Memory B cell (primary cell): ENCODE measurements around the gene MTURN.

ENCODE experiments used
- ATAC-seq: fragments of 150-1000 bp; cut with Tn5 transposase; 2 replicates; pipeline ENCODE4 v1.10.0; 2021; ENCODE audit warnings: low read depth, mild to moderate bottlenecking, moderate library complexity
- DNase-seq, 2 donors: peaks; one replicate each; pipeline ENCODE4 v3.0.0; 2022; ENCODE audit warnings: low spot score in 2 of 2
- H3K27ac Mint-ChIP-seq: one replicate; pipeline ENCODE4 v1.8.0; 2022; ENCODE audit warnings: mild to moderate bottlenecking, moderate library complexity, mixed read lengths
- H3K27me3 Mint-ChIP-seq: one replicate; pipeline ENCODE4 v1.8.0; 2022; ENCODE audit warnings: mixed read lengths
- H3K36me3 Mint-ChIP-seq: one replicate; pipeline ENCODE4 v1.8.0; 2022; ENCODE audit warnings: mild to moderate bottlenecking, mixed read lengths
- H3K4me1 Mint-ChIP-seq: one replicate; pipeline ENCODE4 v1.8.0; 2022; ENCODE audit warnings: mixed read lengths
- H3K4me3 Mint-ChIP-seq: one replicate; pipeline ENCODE4 v1.8.0; 2022; ENCODE audit warnings: mild to moderate bottlenecking, moderate library complexity, mixed read lengths
- H3K9me3 Mint-ChIP-seq: one replicate; pipeline ENCODE4 v1.8.0; 2022; ENCODE audit warnings: mixed read lengths

MTURN gene

DNA sequence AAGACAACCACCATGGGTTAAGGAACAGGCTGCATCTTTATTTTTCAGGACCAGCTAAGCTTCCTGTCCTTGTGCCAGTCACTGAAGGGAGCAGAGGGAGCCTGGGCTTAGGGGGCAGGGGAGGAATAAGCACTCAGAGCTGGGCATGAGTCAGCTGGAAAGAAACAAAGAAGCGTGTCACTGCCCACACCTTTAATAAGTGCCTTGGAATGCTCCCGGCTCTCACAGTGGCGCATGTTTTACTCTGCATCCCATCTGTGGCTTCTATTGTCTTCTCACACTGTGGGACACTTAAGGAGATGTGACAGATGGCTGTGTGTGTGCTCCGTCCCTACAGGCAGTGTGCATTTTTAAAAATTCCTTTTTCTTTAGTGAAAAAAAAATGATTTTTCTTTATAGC, 71.7 kb downstream of the MTURN start:
- H3K36me3 Mint-ChIP-seq: peaks cover 2% of the 10 kb centered on the region

DNA sequence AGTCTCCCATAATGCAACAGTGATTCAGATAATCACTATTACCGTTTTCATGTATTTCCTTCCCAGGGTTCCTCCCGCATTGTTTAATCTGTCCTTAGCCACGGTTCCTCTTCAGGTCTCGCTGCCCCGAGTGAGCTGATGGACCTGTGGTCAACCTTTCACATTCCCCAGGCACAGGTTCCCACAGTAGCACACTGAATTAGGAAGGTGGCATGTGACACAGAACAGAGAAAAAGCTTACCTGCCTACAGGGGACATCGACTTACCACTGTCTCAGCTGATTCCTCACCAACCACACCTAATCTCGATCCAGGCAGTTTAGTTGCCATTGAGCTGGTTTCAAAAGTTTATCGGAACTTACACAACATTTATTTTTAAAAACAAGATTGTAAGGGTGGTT, 72.2 kb downstream of the MTURN start:
- Mint-ChIP-seq H3K27ac (no peak overlapping the region), H3K27me3 (no peaks in the 10 kb centered on the region), H3K9me3 (no peaks in the 10 kb centered on the region), H3K4me3 (no peak overlapping the region), H3K4me1 (peaks cover 8% of the 10 kb centered on the region), H3K36me3 (peaks cover 2% of the 10 kb centered on the region)
- no peak for ATAC-seq
- DNase-seq: no peak

More for the DNA sequence above, 71.7 kb downstream of the MTURN start:
- H3K27ac Mint-ChIP-seq: no peak overlapping the region
- H3K9me3 Mint-ChIP-seq: no peaks in the 10 kb centered on the region
- ATAC-seq: no peak
- H3K4me3 Mint-ChIP-seq: no peak overlapping the region
- no peaks in the 10 kb centered on the region for H3K27me3 Mint-ChIP-seq
- peaks cover 13% of the 10 kb centered on the region for H3K4me1 Mint-ChIP-seq
- DNase-seq: no peak

DNA sequence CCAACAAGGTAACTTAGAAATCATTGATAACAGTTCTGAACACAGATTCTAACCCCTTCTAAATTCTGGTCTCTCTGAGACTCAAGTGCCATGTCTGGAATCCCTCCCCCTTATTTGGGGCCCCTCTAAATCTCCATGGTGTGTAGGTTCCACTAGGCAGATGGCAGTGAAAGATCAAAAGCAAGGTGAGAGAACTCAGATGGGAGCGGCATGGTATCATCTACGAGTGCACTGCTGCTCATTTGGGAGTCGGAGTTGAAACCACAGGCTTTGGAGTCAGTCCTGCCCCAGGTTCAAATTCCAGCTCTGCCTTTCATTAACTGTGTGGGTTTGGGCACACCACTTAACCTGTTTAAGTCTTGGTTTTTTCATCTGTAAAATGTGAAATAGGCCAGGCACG, 72.6 kb downstream of the MTURN start:
- Mint-ChIP-seq H3K27me3 (no peaks in the 10 kb centered on the region), H3K9me3 (no peaks in the 10 kb centered on the region), H3K27ac (no peak overlapping the region), H3K36me3 (peaks cover 2% of the 10 kb centered on the region), H3K4me3 (no peak overlapping the region), H3K4me1 (peaks cover 6% of the 10 kb centered on the region)
- ATAC-seq (no peak), DNase-seq (no peak)

DNA sequence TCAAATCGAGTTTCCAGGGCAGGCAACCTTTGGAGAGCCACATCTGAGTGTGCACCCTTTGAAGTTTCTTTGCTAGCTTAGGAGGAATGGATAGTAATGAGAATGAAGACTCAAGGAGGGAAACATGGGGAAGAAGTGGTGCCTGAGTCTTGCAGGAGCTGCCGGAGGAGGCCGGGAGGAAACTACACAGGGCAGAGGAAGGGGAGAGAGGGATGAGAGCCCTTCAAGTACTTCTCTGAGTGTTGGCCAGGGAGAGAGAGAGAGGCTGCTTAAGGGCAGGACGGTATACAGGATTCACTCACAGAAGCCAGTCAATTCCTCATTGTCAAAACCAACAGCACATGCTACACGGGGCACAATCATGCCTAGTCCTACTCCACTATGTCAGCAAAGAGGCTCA, 75.2 kb downstream of the MTURN start:
- DNase-seq (no peak), ATAC-seq (no peak)
- peaks cover 11% of the 10 kb centered on the region for H3K4me1 Mint-ChIP-seq
- peaks cover 2% of the 10 kb centered on the region for H3K36me3 Mint-ChIP-seq
- no peaks in the 10 kb centered on the region for H3K27me3 Mint-ChIP-seq
- no peaks in the 10 kb centered on the region for H3K9me3 Mint-ChIP-seq
- no peak overlapping the region for H3K27ac Mint-ChIP-seq
- H3K4me3 Mint-ChIP-seq: no peak overlapping the region
